ENCODE data around the gene ZMYND8. TPM values are rescaled to one million over a fixed set of nuclear protein-coding genes. Genes with fewer than 3 reads are reported as not detected.
A peak's percentile ranks its signal among the peaks of the same experiment; 100 is the strongest.
"Not testable (repeated sequence)": the region's sequence is repeated elsewhere in the genome, so short reads cannot be mapped to it uniquely, and the experiment has no call there.

The ZMYND8 gene
- total RNA-seq, 1 donor from 2014 or later, result 27.4 TPM

DNA sequence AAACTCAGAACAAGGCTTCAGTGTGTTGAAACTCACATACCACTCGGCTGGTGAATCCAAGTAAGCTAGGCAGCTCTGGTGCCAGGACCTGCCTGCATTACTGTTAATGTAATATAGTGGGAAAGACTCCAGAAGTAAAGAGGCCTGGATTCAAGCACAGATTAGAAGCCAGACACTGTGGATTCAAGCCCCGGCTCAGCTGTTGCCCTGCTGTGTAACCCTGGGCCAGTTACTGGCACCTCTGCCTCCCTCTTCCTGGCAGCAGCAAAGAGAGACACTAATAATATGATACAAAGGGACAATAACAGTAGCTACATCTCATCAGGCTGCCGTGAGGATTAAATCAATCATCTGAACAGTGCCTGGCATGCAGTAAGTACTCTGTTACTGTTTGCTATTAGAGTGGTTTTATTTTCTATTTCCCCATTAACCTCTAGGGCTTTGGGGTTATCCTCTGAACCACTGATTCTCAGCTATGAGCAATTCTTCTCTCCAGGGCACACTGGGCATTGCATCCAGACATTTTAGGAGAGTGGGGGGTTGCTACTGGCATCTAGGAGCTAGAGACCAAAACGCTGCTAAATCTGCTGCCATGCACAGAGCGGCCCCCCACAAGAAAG, 92.9 kb downstream of the ZMYND8 start:
- ATAC-seq, result no peak

DNA sequence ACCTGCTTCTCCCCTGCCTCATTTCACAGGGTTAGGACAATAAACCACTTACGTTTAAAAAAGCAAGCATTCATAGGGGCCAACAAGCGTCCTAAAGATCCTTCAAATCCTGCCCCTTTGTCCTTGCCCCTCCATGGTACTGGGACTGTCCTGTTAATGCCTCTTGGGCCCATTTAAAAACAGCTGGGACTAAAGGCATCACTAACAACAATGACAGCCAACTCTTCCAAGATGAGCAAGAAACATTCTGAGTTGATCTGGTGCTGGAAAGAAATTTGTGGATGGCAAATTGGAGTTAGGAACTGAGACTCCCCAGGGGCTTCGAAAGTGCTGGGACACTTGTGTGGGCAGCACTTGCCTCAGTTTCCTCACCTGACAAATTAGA, 93.4 kb downstream of the ZMYND8 start:
- no peak for ATAC-seq

DNA sequence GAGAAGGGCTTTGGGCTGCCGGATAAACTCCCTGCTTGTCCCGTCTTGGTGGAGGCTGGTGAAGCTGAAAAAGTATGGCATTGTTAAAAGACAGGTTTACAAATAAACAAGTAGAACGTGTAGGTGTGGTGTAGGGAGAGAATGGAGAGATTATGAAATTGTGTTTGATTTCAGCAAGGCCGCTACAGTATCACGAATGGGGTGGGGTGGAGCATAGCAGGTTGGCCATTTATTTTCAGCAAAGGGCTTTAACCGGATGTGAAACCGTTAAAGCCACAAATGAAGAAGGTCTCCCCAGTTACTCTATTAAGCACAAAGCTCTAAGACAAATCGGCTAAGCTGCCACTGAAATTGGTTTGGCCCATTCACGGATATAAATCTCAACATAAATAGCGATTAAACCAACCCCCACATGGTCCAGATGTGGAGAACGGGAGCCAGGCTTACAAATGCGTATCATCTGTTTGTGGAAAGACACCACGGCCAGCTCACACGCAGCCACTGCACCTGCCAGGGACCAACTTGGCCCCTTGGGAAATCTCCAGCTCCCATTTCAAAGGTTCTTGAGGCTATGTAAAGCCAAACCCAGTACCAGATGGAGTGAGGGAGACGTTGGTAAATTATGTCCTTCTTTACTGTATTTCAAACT, 94.0 kb downstream of the ZMYND8 start:
- no peak for ATAC-seq

DNA sequence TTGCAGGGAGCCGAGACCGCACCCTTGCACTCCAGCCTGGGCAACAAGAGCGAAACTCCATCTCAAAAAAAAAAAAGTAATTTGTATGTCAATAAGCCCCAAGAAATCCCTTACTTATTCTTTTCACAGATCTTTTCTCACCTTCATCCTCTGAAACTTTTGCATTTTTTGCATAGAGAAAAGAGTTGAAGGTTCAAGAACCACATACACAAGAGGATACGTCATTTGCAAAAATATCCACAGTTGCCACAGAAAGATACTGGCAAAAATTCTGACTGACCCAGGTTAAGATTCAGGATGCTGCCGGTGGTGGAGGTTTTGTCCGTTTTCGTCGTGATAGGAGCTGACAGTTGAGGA, 94.5 kb downstream of the ZMYND8 start:
- ATAC-seq, result no peak

DNA sequence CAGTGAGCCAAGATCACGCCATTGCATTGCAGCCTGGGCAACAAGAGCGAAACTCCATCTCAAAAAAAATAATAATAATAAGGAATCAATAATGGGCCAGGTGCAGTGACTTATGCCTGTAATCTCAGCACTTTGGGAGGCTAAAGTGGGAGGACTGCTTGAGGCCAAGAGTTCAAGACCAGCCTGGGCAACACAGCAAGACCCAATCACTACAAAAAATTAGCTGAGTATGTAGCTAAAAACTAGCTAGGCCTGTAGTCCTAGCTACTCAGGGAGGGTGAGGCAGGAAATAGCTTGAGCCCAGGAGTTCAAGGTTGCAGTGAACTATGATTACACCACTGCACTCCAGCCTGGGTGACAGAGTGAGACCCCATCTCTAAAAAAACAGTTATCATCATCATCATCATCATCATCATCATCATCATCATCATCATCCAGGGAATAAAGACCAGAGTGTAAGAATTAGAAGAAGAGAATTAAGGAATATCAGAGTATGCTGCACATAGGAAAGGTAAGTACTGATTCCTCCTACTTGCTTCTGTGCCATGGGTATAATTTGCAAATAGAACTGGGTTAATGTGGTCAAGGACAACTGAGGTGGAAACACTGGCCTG, 95.2 kb downstream of the ZMYND8 start:
- ATAC-seq, result not testable (repeated sequence)

DNA sequence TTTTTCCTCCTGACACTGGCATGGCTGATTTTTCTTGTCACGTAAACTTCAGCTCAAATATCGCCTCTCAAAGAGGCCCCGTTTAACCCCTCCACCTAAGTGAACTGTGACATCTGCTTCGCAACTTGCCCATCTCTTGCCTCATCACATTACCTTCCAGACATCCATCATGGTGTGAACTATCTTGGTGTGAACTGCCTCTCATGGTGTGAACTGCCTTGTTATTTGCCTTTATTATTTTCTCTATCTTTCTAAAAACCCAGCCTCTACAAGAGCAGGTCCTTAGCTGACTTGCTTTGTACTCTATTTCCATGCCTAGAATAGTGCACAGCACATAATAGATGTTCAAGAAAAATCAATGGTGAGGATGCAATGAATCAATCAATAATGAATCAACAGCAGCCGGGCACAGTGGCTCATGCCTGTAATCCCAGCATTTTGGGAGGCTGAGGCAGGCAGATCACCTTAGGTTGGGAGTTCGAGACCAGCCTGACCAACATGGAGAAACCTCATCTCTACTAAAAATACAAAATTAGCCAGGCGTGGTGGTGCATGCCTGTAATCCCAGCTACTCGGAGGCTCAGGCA, 95.9 kb downstream of the ZMYND8 start:
- not testable (repeated sequence) for ATAC-seq

DNA sequence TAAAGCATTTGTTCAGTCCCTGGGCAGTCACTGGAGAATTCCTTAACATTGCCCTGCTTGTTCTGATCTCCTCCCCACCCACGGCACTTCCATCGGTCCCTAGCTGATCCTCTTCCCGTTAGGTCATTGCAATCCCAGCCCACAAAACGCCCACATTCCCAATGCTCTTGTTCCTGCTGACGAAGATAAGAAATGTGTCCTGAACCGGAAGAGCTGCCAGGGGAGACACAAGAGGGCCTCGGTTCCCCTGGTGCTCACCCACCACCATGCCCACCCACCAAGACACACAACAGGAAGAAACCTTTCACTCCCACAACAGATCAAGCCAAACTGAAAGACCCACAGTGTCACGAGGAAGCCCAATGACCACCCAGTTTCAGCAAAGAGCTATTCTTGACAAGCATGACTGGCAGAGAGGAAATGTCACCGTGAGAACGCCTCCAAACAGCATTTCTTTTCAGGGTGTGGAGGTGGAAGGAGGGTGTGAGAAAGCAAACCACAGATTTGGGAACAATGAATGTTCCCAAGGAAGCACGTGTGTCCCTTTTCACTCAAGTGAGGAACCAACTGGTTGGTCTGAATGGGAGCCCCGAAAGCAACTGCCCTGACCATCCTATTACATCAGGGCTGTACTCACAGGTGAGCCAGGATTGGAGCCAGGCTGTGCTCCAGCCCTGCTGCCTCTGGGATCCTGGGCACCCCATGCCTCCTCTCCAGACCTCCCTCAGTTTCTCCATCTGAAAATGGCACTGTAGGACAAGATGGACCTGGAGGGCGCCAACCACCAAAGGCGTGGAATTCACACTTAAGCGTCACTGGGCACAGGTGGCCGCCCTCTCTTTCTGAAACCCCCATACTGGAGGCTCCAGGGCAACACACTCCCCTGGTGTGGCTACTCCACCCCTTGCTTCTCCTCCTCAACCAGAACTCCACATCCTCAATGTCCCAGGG, 97.5 kb downstream of the ZMYND8 start:
- peak; percentile 79 for ATAC-seq

DNA sequence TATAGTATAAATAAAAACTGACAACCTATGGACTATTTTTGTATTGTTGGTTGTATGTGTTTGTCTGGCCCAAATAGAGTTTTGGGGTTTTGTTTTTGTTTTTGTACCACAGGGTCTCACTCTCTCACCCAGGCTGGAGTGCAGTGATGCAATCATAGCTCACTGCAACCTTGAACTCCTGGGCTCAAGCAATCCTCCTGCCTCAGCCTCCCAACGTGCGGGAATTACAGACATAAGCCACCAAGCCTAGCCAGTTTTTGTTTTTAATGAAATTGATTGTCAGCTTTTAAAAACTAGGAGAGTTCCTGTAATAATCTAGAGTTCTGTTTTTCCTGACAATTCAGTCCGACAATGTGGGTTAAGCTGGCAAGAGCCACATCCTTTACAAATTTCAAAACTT, 98.7 kb downstream of the ZMYND8 start:
- no peak for ATAC-seq

DNA sequence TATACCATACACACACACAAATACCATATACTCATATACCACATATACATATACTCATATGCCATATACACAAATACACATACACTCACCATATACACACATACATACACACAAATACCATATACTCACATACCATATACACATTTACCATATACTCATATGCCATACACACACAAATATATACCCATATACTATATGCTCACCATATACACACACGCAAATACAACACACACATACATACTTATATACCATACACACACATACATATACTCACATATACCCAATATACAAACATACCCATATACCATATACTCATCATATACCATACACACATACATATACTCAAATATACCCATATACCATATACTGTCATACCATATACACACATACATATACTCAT, 99.2 kb downstream of the ZMYND8 start:
- ATAC-seq, result peak; percentile 6

DNA sequence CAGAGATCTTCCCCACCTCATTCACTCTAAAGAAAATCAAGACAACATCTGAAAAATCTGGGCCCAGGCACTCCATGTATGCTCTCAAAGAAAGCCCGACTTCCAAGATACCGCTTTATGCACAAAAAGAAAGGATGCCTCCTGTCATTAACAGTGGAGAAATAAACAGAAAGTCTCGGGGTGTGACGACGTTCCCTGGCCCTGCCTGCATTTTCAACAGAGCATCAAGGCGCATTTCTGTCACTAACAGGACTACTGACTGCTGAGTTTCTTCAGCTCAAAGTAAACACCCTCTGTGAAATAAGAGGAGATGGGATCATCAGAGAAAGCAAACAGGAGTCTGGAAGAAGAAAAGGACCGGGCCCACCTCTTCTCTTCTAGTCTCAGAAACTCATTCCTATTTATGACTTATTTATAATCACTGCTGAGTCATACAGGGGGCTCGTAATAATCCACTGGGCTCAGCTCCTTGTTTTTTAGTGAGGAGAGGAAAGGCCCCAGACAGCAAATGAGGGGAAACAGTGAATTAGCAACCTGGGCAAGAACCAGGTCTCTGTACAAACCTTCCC, 99.7 kb downstream of the ZMYND8 start:
- ATAC-seq, result no peak

DNA sequence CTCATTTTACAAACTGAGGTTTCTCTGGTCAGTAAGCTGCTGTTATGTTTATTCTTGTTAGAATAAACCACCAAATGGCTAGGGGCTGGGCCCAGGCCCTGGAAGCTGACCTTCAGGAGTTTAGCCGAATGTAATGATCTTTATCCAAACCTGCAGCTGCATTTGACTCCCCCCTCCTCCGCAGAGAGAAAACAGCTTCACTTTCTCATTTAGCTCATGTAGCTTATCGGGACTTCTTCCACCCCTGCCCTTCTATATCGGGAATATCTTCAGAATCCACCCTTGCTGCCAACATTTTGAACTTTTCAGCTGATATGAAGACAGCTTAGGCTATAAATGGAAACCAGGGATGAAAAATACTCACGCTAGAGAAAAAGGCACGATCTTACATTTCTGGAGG, 102.6 kb downstream of the ZMYND8 start:
- ATAC-seq, result no peak

DNA sequence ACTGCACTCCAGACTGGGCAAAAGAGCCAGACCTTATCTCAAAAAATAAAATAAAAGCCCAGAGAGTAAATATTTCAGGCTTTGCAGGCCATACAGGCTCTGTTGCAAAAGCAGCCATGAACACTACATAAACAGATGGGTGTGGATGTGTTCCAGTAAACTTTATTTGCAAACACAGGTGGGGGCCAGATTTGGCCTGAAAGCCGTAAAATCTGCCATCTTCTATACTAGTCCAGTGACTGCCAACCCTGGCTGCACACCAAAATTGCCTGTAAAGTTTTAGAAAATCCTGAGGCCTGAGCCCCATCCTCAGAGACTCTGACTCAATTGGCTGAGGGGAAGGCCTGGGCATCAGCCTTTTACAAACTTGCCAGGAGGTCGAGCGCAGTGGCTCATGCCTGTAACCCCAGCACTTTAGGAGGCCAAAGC, 103.6 kb downstream of the ZMYND8 start:
- ATAC-seq, result no peak

DNA sequence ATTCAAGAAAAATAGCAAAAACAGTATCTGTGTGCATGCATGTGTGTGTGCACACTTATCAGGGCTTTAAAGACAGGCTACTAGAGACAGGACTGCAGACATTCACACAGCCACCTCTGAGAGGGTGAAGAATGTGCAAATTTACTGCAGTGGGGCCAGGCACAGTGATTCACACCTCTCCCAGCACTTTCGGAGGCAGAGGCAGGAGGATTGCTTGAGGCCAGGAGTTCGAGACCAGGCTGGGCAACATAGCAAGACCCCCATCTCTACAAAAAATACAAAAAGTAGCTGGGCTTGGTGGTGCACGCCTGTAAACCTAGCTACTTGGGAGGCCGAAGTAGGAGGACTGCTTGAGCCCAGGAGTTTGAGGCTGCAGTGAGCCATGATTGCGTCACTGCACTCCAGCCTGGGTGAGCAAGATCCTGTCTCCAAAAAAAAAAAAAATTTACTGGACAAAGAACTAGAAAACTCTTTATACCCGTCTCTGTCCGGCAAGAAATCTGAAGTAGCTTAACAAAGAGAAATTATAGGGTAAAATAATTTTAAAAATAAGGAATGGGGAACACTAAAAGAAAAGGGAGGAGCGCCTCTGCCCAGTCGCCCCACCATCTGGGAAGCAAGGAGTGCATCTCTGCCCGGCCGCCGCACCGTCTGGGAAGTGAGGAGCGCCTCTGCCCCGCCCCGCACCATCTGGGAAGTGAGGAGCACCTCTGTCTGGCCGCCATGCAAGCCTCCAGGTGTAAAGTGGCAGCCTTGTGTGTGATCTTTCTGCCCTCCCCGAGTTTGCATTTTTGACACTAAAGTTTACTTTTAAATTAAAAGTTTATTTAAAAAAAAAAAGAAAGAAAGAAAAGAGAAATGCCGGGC, 105.1 kb downstream of the ZMYND8 start:
- ATAC-seq, result no peak

DNA sequence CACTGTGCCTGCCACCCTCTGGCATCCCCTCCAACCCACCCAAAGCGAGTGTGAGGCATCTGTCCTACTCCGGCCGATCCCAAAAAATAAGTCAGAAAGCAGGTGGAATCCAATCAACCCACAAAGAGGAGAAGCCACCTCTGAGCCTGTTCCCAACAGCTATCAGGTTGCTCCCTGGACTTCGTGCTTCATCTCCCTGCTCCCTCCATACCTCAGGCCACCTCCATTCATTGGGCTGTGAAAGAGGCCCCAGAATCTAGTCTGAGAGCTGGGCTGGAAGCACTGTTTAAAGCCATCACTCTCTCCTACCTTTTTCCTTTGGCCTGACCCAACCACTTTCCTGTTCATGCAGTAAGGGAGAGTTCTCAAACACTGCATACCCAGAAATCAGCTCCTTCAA, 106.1 kb downstream of the ZMYND8 start:
- no peak for ATAC-seq

DNA sequence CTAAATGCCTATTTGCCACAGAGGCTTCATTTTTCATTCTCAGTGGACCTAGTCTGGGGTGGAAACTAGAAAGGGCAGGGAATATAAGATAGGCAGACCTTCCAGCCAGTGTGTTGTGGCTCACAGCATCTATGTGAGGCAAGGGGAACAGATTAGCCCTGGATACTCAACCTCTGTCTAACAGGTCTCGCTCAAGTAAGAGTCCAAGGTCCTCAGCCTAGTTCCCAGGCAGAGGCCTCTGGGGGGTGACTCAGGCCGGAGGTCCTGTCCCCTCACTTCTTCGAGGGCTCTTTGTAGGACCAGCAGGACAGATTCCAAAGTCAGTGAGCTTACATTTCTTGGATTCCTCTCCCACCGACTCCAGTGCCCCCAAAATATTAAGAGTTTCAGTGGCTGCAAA, 106.6 kb downstream of the ZMYND8 start:
- no peak for ATAC-seq

DNA sequence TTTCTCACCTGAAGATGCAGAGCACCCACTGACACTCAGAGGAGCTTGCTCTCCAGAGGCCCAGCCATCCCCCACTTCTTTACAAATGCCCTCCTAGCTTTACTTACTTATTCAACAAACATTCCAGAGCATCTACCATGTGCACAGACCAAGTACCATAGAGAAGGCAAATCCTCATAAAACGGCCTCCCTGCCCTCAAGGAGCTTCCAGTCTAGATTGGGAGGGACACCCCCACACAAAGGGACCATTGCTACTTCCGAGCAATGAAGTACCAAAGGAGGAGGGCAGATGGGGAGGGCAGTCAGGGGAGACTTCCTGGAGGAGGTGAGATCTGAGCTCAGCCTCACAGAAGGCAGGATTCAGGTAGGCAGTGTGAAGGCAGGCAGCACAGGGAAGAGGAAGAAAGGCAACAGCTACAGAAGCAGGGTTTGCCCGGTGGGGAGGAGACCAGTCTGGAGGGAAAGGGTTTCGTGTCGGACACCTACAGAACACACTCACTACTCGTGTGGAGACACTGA, 108.0 kb downstream of the ZMYND8 start:
- no peak for ATAC-seq

DNA sequence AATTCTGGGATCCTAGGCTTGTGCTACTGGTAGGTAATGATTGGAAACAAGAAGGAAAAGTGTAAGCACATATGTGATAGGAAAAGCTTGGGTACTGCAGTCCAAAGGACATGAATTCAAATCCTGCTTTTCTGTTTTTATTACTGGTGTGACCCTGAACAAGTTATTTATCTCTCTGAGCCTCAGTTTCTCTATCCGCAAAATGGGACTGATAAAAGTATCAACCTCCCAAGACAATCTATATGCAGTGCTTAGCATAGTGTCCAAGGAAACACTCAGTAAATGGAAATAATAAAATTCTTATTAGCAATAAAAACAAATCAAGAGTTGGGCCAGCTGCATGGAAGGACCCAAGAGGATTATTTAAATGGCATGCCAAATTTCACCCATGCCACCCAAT, 108.5 kb downstream of the ZMYND8 start:
- ATAC-seq, result no peak

DNA sequence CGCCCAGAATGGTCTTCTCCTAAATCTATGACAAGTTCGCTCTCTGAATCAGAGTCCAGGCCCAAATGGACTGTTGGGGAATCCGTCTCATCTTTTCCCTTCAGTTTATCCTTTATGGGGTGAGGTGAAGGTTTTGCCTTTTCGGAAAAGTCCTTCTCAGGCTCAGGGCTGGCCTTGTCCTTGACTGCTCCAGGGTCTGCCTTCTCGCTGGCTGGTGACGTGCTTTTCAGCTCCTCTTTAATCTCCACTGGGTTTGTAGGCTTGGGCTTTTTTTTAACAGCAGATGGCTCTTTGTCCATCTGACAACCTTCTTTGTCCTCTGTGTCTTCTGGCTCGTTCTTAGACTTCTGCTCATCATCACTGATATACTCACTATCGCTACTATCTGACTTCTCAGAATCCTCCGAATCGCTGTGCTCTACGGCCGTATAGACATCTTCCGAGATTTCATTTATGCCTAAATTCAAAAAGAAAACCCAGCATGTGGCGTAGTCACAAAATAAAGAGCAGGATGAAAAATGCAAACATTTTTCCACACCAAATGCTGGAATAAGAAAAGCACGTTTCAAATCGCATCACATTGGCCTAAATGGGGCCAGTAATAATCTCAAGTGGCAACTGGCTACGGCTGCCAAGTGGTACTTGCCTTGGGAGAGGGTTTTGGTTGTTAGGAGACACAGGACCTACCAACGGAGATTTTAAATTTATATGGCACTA, 110.3 kb downstream of the ZMYND8 start:
- no peak for ATAC-seq

DNA sequence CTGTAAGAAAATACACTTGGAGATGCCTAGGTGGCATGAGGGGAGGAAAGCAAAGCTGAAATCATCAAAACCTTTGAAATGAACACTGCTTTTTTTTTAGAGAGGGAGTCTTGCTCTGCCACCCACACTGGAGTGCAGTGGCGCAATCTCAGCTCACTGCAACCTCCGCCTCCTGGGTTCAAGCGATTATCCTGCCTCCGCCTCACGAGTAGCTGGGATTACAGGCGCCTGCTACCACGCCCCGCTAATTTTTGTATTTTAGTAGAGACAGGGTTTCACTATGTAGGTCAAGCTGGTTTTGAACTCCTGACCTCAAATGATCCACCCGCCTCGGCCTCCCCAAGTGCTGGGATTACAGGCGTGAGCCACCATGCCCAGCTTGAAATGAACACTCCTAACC, 111.3 kb downstream of the ZMYND8 start:
- not testable (repeated sequence) for ATAC-seq

DNA sequence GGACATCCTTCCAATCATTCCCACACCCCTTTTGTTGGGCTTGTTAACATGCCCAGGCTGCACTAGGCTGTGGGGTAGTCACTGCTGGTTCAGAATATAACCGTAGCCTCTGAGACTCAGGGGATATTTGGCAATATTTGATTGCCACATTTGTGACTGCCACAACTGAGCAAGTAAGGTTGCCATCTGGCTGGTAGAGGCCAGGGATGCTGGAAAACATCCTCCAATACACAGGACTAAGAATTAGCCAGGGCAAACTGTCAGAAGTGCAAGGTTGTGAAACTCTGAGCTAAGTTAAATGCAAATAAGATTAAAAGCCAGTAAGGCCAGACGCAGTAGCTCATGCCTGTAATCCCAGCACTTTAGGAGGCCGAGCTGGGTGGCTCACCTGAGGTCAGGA, 112.0 kb downstream of the ZMYND8 start:
- peak; percentile 29 for ATAC-seq
